ENCODE results near the gene BSX. TPM values are rescaled to one million over a fixed set of nuclear protein-coding genes. Genes with fewer than 3 reads are reported as not detected.

BSX gene
- total RNA-seq, 2 donors from 2014 or later, result not detected

DNA sequence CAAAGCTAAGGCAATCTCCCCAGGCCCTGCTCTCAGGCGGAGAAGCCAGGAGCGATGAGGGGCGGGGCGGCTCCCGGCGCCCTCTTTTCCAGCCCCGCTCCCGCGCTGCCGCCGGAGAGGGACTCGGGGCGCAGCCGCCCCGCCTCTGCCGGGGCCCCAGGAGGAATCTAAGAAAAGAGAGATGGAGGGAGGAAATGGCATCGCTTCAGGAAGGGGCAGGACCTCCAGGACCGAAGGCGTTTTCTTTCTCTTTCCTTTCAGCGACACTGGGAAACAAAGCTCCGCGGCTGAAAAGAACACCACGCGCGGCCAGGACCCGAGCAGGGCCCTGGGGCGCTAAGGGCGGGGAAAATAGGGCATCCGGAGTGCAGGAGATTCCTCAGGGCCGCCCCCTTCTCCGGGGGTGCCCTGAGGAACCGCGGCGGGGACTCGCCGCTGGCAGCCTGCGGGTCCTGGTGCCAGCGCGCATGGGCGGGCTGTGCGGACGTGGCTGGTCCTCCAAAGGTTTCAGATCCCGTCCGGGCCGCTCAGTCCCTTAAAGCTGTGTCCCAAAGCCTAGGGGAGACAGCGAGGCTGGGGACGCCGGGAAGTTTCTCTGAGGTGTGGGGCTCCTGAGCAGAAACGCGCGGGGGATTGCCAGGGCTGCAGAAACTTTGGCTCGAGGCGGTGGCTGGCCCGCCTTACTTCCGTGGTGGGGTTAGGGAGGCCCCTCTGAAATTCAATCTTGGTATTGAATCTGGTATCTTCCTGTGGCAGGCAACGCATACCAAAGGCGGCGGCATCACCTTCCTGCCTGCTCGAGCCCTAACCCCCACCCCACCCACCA, 2.8 kb upstream of the BSX start:
- Histone ChIP-seq H3K4me3 (peak overlapping the region; percentile 41 to 55), H3K27me3 (replicated peaks; ENCODE audit: insufficient read depth) (peaks cover 36% of the 10 kb centered on the region), H3K9me3 (no peaks in the 10 kb centered on the region), H3K4me1 (replicated peaks) (no peaks in the 10 kb centered on the region), H3K27ac (no peak overlapping the region), H3K36me3 (no peaks in the 10 kb centered on the region)
- intact Hi-C loops (cut with DNase I), result no loop called here
- no peak for DNase-seq (ENCODE audit: low spot score)
- 2% methylated on average over 59 of the region's 59 CpGs for WGBS
- TF ChIP-seq, protein P1, sequence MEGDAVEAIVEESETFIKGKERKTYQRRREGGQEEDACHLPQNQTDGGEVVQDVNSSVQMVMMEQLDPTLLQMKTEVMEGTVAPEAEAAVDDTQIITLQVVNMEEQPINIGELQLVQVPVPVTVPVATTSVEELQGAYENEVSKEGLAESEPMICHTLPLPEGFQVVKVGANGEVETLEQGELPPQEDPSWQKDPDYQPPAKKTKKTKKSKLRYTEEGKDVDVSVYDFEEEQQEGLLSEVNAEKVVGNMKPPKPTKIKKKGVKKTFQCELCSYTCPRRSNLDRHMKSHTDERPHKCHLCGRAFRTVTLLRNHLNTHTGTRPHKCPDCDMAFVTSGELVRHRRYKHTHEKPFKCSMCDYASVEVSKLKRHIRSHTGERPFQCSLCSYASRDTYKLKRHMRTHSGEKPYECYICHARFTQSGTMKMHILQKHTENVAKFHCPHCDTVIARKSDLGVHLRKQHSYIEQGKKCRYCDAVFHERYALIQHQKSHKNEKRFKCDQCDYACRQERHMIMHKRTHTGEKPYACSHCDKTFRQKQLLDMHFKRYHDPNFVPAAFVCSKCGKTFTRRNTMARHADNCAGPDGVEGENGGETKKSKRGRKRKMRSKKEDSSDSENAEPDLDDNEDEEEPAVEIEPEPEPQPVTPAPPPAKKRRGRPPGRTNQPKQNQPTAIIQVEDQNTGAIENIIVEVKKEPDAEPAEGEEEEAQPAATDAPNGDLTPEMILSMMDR (IDR thresholded peaks at IDR 0.05), result no peak
- no peak for TF ChIP-seq POLR2A (IDR thresholded peaks at IDR 0.05)
- no peak for TF ChIP-seq POLR2AphosphoS5 (IDR thresholded peaks at IDR 0.05)

DNA sequence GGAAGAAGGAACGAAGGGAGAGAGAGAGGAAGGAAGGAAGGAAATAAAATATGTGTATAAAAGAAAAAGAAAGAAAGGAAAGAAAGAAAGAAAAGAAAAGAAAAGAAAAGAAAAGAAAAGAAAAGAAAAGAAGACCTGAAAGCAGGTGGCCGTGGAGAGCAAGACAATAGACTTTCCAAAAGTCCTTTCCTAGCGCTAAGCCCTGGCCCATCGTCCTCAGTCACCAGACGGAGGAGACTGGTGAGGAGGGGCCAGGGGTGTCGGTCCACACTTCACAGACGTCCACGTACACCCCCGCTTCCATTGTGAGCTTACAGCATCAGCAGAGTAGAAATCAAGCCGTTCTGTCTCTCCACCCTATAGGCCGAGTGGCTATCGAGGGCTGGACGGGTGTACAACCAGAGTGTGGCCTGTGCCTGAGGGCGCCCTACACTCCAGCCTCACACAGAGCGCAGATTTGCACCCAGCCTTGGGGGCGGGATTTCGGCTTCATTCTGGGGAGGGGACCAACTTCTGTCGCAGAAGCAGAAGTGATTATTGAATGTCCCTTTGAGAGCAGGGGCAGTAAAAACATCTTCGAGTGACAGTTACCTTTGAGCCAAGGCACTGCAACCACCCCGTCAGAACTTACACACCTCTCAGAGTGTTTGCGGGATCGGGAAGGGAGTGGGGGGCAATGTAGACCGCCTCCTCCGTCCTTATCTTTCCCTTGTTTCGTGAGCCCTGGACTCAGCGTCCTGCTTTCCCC, 2.0 kb upstream of the BSX start:
- intact Hi-C loops (cut with DNase I), result no loop called here
- WGBS, result 17% methylated on average over 26 of the region's 26 CpGs
- no peaks in the 10 kb centered on the region for H3K36me3 ChIP-seq
- H3K27me3 ChIP-seq (replicated peaks; ENCODE audit: insufficient read depth), result peaks cover 44% of the 10 kb centered on the region
- no peaks in the 10 kb centered on the region for H3K9me3 ChIP-seq
- H3K27ac ChIP-seq, result no peak overlapping the region
- DNase-seq (ENCODE audit: low spot score), result no peak
- H3K4me1 ChIP-seq (replicated peaks), result no peaks in the 10 kb centered on the region
- TF ChIP-seq POLR2AphosphoS5 (IDR thresholded peaks at IDR 0.05) (no peak), POLR2A (IDR thresholded peaks at IDR 0.05) (no peak)
- TF ChIP-seq, protein P1 (IDR thresholded peaks at IDR 0.05), result no peak
- peak overlapping the region; percentile 41 to 55 for H3K4me3 ChIP-seq

DNA sequence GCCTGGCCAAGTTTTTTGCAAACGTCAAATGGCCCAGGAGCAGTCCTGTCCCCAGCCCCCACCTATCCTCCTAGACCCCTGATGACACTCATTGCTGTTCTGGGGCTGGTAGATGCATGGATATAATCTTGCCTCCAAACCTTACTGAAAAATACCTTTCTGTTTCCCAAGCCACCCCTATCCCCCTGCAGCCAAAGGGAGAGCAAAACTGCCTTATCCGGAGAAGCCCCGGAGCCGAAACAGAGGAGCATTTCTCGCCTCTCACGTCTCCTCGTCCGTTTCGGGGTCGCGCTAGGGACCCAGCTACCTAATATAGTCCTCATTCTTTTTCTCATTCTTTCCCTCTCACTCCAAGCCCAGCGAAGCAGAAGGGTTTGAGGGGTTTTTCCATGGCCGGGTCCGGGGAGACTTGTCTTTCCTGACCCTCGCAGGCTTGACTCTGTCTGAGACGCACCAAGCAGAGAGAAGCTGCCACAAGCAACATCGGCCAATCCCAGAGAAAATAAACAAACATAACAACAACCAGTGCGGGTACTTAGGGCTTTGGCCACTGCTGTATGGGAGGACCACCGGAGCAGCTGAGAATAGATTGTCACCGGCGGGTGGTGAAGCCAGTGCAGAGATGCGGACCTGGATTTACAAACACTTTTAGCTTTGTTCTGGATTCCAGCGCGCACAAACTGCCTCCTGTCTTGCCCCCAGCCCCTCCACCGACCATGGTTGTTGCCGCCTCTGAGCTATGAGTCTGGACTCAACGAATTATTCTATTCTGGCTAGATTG, 1.6 kb downstream of the BSX start:
- WGBS, result 4% methylated on average over 27 of the region's 27 CpGs
- no peak overlapping the region for H3K27ac ChIP-seq
- no peak overlapping the region for H3K4me3 ChIP-seq
- H3K4me1 ChIP-seq (replicated peaks), result no peaks in the 10 kb centered on the region
- no peak for DNase-seq (ENCODE audit: low spot score)
- TF ChIP-seq POLR2A (IDR thresholded peaks at IDR 0.05) (no peak), POLR2AphosphoS5 (IDR thresholded peaks at IDR 0.05) (no peak)
- no peaks in the 10 kb centered on the region for H3K9me3 ChIP-seq
- peaks cover 58% of the 10 kb centered on the region for H3K27me3 ChIP-seq (replicated peaks; ENCODE audit: insufficient read depth)
- intact Hi-C loops (cut with DNase I), result no loop called here
- no peaks in the 10 kb centered on the region for H3K36me3 ChIP-seq

- Histone ChIP-seq H3K27ac (no peak overlapping the region), H3K9me3 (no peaks in the 10 kb centered on the region), H3K4me1 (replicated peaks) (no peaks in the 10 kb centered on the region), H3K4me3 (no peak overlapping the region), H3K27me3 (replicated peaks; ENCODE audit: insufficient read depth) (peaks cover 58% of the 10 kb centered on the region), H3K36me3 (no peaks in the 10 kb centered on the region)
- TF ChIP-seq POLR2A (IDR thresholded peaks at IDR 0.05) (no peak), POLR2AphosphoS5 (IDR thresholded peaks at IDR 0.05) (no peak)
- TF ChIP-seq, protein P1 (IDR thresholded peaks at IDR 0.05), result no peak
- DNase-seq (ENCODE audit: low spot score), result no peak
- intact Hi-C loops (cut with DNase I), result no loop called here
- WGBS, result 8% methylated on average over 44 of the region's 44 CpGs
Measured at GRCh38 chr11:122979103-122979814, 2.4 kb downstream of the BSX start.

Measured in prostate gland (tissue), 2 donors.